H9 (cell line): Measurements from ENCODE around the gene C6orf15. TPM values are rescaled to one million over a fixed set of nuclear protein-coding genes. Genes with fewer than 3 reads are reported as not detected.

Experiments
- DNase-seq: peaks from one replicate; pipeline ENCODE4 v3.0.0-alpha.2; 2017
- H2AFZ ChIP-seq: one replicate; pipeline ENCODE4 v1.6.1; 2013; ENCODE audit warnings: mild to moderate bottlenecking, low read length, control low read depth, moderate library complexity
- H2AK5ac ChIP-seq: 2 replicates; pipeline ENCODE4 v1.6.1; 2013; ENCODE audit warnings: low read length, control low read depth, mixed read lengths; ENCODE audit not compliant: insufficient read length
- H2BK120ac ChIP-seq: one replicate; pipeline ENCODE4 v1.6.1; 2013; ENCODE audit warnings: low read depth, mild to moderate bottlenecking, low read length, control low read depth, inconsistent platforms; ENCODE audit not compliant: poor library complexity, severe bottlenecking
- H2BK12ac ChIP-seq: 2 replicates; pipeline ENCODE4 v1.6.1; 2013; ENCODE audit warnings: low read length, control low read depth, mixed read lengths, low read depth; ENCODE audit not compliant: insufficient read length
- H2BK15ac ChIP-seq: 2 replicates; pipeline ENCODE4 v1.6.1; 2013; ENCODE audit warnings: low read depth, low read length, control low read depth
- H2BK20ac ChIP-seq: one replicate; pipeline ENCODE4 v1.6.1; 2013; ENCODE audit warnings: low read depth, mild to moderate bottlenecking, low read length, control low read depth, inconsistent platforms; ENCODE audit not compliant: poor library complexity, severe bottlenecking
- H2BK5ac ChIP-seq: 2 replicates; pipeline ENCODE4 v1.6.1; 2013; ENCODE audit warnings: low read length, control low read depth, mixed read lengths; ENCODE audit not compliant: insufficient read length
- H3K14ac ChIP-seq: 2 replicates; pipeline ENCODE4 v1.6.1; 2013; ENCODE audit warnings: low read length, control low read depth; ENCODE audit not compliant: insufficient read depth
- H3K18ac ChIP-seq: 2 replicates; pipeline ENCODE4 v1.6.1; 2013; ENCODE audit warnings: low read depth, mild to moderate bottlenecking, mixed read lengths, low read length, control low read depth; ENCODE audit not compliant: insufficient read length
- H3K23ac ChIP-seq: 2 replicates; pipeline ENCODE4 v1.6.1; 2013; ENCODE audit warnings: low read length, control low read depth, mixed read lengths, low read depth; ENCODE audit not compliant: insufficient read length
- H3K23me2 ChIP-seq: 2 replicates; pipeline ENCODE4 v1.6.1; 2013; ENCODE audit warnings: low read depth, mild to moderate bottlenecking, mixed read lengths, low read length, control low read depth; ENCODE audit not compliant: insufficient read length, poor library complexity, severe bottlenecking
- H3K27ac ChIP-seq: 2 replicates; pipeline ENCODE4 v1.5.1; 2013; ENCODE audit warnings: low read length, control low read depth, mixed read lengths, low read depth; ENCODE audit not compliant: insufficient read length
- H3K27me3 ChIP-seq: 2 replicates; pipeline ENCODE4 v1.6.1; 2013; ENCODE audit warnings: low read length, control low read depth, inconsistent platforms; ENCODE audit not compliant: insufficient read depth
- H3K4ac ChIP-seq: 2 replicates; pipeline ENCODE4 v1.6.1; 2013; ENCODE audit warnings: low read depth, mild to moderate bottlenecking, control low read depth, inconsistent platforms, low read length, moderate library complexity
- H3K4me1 ChIP-seq: 2 replicates; pipeline ENCODE4 v1.6.1; 2013; ENCODE audit warnings: low read length, control low read depth, inconsistent platforms; ENCODE audit not compliant: insufficient read depth
- H3K4me2 ChIP-seq: 2 replicates; pipeline ENCODE4 v1.6.1; 2013; ENCODE audit warnings: low read length, control low read depth, mixed read lengths; ENCODE audit not compliant: insufficient read length, insufficient read depth
- H3K56ac ChIP-seq: 2 replicates; pipeline ENCODE4 v1.6.1; 2013; ENCODE audit warnings: low read depth, mild to moderate bottlenecking, mixed read lengths, low read length, control low read depth; ENCODE audit not compliant: insufficient read length
- H3K79me1 ChIP-seq: 2 replicates; pipeline ENCODE4 v1.6.1; 2013; ENCODE audit warnings: low read depth, mild to moderate bottlenecking, moderate library complexity, low read length, control low read depth, inconsistent platforms; ENCODE audit not compliant: insufficient read depth, poor library complexity, severe bottlenecking
- H3K79me2 ChIP-seq: 2 replicates; pipeline ENCODE4 v1.6.1; 2013; ENCODE audit warnings: low read length, control low read depth, inconsistent platforms; ENCODE audit not compliant: insufficient read depth
- H3K9ac ChIP-seq: 2 replicates; pipeline ENCODE4 v1.6.1; 2013; ENCODE audit warnings: low read length, control low read depth, mixed read lengths; ENCODE audit not compliant: insufficient read length; ENCODE audit errors: extremely low read depth
- H3K9me3 ChIP-seq: one replicate; pipeline ENCODE4 v1.6.1; 2013; ENCODE audit warnings: low read depth, low read length, inconsistent platforms; ENCODE audit not compliant: control insufficient read depth
- H3T11ph ChIP-seq: one replicate; pipeline ENCODE4 v1.6.1; 2013; ENCODE audit warnings: mild to moderate bottlenecking, low read length, control low read depth, inconsistent platforms
- H4K20me1 ChIP-seq: one replicate; pipeline ENCODE4 v1.6.1; 2013; ENCODE audit not compliant: control insufficient read depth, insufficient read length, insufficient read depth
- H4K5ac ChIP-seq: 2 replicates; pipeline ENCODE4 v1.6.1; 2013; ENCODE audit warnings: low read depth, mild to moderate bottlenecking, mixed read lengths, low read length, control low read depth; ENCODE audit not compliant: insufficient read length
- H4K8ac ChIP-seq: replicated peaks from 2 replicates; pipeline ENCODE4 v1.6.1; 2013; ENCODE audit warnings: low read length, control low read depth, mixed read lengths, low read depth; ENCODE audit not compliant: insufficient read length
- H4K91ac ChIP-seq: 2 replicates; pipeline ENCODE4 v1.6.1; 2013; ENCODE audit warnings: low read depth, mild to moderate bottlenecking, moderate library complexity, mixed read lengths, low read length, control low read depth; ENCODE audit not compliant: insufficient read length
- H3K27ac Mint-ChIP-seq, 3 experiments: 2 replicates in 2 of 3; 3 replicates in 1 of 3; pipeline ENCODE4 v1.8.0; 2020 to 2021; ENCODE audit warnings: mixed read lengths in 3 of 3, mild to moderate bottlenecking in 1 of 3, moderate library complexity in 1 of 3
- H3K27me3 Mint-ChIP-seq: 2 replicates; pipeline ENCODE4 v1.8.0; 2021; ENCODE audit warnings: low read depth, mild to moderate bottlenecking, moderate library complexity, mixed read lengths
- H3K36me3 Mint-ChIP-seq, 3 experiments: 2 replicates in 2 of 3; 3 replicates in 1 of 3; pipeline ENCODE4 v1.8.0; 2020 to 2021; ENCODE audit warnings: low read depth in 3 of 3, mixed read lengths in 3 of 3; ENCODE audit not compliant: insufficient read depth in 1 of 3
- H3K4me1 Mint-ChIP-seq, 2 experiments: 2 replicates each; pipeline ENCODE4 v1.8.0; 2020; ENCODE audit warnings: mixed read lengths in 2 of 2
- H3K4me3 Mint-ChIP-seq, 2 experiments: 2 replicates in 1 of 2; 3 replicates in 1 of 2; pipeline ENCODE4 v1.8.0; 2020 to 2021; ENCODE audit warnings: mild to moderate bottlenecking in 2 of 2, mixed read lengths in 2 of 2, moderate library complexity in 1 of 2
- H3K9me3 Mint-ChIP-seq, 2 experiments: 2 replicates in 1 of 2; 3 replicates in 1 of 2; pipeline ENCODE4 v1.8.0; 2020; ENCODE audit warnings: mild to moderate bottlenecking in 2 of 2, mixed read lengths in 2 of 2, moderate library complexity in 1 of 2
- CTCF ChIP-seq: fragments of 200-600 bp; sonication (generic); conservative IDR thresholded peaks from 3 replicates; pipeline ENCODE4 v1.8.0; 2021; ENCODE audit warnings: antibody characterized with exemption, mild to moderate bottlenecking
- WGBS: extraction: QIAGEN DNeasy Blood & Tissue Kit; methylation state at CpG from one replicate; pipeline ENCODE4 v1.1.7; 2013; ENCODE audit warnings: missing lambda C conversion rate, low lambda C conversion rate, mixed read lengths; ENCODE audit not compliant: insufficient read length; ENCODE audit errors: extremely low coverage; 5-methylcytosine and 5-hydroxymethylcytosine counted together
- total RNA-seq: library from RNA; stranded (reverse); gene quantifications from 2 replicates; pipeline ENCODE4 v1.2.1, GENCODE V29; 2021

Gene C6orf15
- total RNA-seq, 1 experiment from 2014 or later: not detected

- no peaks in the 10 kb centered on the region for H3K27me3 ChIP-seq
- DNase-seq: no peak
- no peak overlapping the region for H3K23ac ChIP-seq
- H3K14ac ChIP-seq: no peak overlapping the region
- H2BK5ac ChIP-seq: no peak overlapping the region
- no peaks in the 10 kb centered on the region for H3K79me2 ChIP-seq
- no peak overlapping the region for H3K18ac ChIP-seq
- TF ChIP-seq CTCF: no peak
- no peak overlapping the region for H3K4me2 ChIP-seq
- H2BK20ac ChIP-seq: no peak overlapping the region
- no peak overlapping the region for H2BK120ac ChIP-seq
- WGBS: no CpG with 5 or more reads among the region's 7 CpGs
- H3K9me3 ChIP-seq: no peaks in the 10 kb centered on the region
- H4K91ac ChIP-seq: no peak overlapping the region
- no peak overlapping the region for H3K9ac ChIP-seq
- no peak overlapping the region for H2BK15ac ChIP-seq
- no peak overlapping the region for H4K8ac ChIP-seq
- H3K4me3 Mint-ChIP-seq: no peak overlapping the region; a peak in 1 of 5 replicates
- H3K79me1 ChIP-seq: no peaks in the 10 kb centered on the region
- no peak overlapping the region for H2AK5ac ChIP-seq
- H3K23me2 ChIP-seq: peaks cover 4% of the 10 kb centered on the region
- H4K5ac ChIP-seq: no peak overlapping the region
- no peaks in the 10 kb centered on the region for H3K9me3 Mint-ChIP-seq
- peak overlapping the region; percentile 55 to 58 (median 57); a peak in 2 of 7 replicates for H3K27ac Mint-ChIP-seq
- peaks cover 30 to 78% (median 64%) of the 10 kb centered on the region in 3 experiments for H3K36me3 Mint-ChIP-seq
- H3K4me1 ChIP-seq: peaks cover 7% of the 10 kb centered on the region; the same call in 1 of the 2 replicates
- no peak overlapping the region for H2BK12ac ChIP-seq
- no peak overlapping the region for H3T11ph ChIP-seq
- no peaks in the 10 kb centered on the region for H4K20me1 ChIP-seq
- H3K4ac ChIP-seq: no peak overlapping the region
- no peak overlapping the region for H3K27ac ChIP-seq
- H3K4me1 Mint-ChIP-seq: peaks cover 14 to 20% of the 10 kb centered on the region in 2 experiments
- no peaks in the 10 kb centered on the region for H3K27me3 Mint-ChIP-seq
- no peak overlapping the region for H3K56ac ChIP-seq
- H2AFZ ChIP-seq: no peak overlapping the region
Observed at GRCh38 chr6:31152781-31153180, 40.4 kb upstream of the C6orf15 start.
